GM19193 (cell line): ENCODE measurements around the gene ZNF502.

ENCODE experiments used
- POLR2A ChIP-seq: IDR thresholded peaks from 4 replicates; pipeline ENCODE4 v1.6.1; 2011; ENCODE audit not compliant: insufficient read depth, insufficient read length; ENCODE audit errors: extremely low read depth

ZNF502 gene

DNA sequence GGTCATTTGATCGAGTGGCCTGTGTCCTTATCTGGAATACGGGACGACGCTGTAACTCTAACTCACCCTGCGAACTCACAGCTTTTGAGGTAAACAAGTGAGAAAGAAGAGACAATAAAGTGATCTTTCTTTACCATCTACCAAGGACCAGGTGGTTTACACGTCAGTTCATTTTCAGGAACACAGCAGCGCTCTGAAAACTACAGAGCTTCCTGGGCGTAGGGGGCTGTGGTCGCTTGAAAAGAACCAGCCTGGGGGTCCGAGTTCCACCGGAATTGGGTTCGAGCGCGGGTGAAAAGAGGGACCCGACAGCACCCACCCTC lies 48.6 kb downstream of the ZNF502 start:
- TF ChIP-seq POLR2A = no peak

DNA sequence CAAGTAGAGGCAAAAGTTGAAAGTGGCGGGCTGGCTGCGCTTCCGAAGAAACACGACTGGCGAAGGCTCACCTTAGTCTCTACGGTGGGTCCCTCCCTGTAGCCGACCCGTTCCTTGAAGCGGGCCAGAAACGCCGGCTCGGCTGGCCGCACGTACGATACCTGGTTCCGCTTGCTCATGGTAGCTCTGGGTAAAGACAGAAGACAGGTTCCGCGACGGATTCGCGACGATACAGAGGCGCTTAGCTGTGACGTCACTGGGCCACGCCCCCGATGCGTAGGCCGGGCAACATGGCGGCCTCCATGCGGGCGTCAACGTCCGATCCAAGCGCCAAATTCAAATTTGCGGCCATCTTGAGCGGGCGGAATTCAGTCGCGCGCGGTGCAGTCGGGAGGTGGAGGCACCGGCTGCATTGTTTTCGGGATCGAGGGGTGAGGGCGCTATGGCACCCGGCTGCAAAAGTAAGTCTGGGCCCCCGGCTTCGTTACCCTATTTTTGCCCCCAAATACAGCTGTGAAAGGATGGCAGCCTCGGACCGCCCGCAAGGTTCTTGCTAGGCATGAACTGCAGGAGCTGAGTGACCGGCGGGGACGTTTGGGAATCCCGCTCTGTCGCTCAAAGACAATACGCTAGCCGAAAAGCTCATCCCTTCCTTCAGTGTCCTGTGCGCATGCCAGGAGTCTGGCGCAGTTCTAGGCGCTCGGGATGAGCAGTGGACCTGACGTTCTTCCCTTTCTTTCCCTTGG lies 49.1 kb downstream of the ZNF502 start, which contains the start of the genes KIAA1143 and KIF15:
Gene KIAA1143 (minus strand): TSS at position 196 of the 746 bp plus-strand sequence. CDS start 17 bp downstream, at position 179.
Gene KIF15 (plus strand): TSS at position 371 of the 746 bp plus-strand sequence. CDS start 72 bp downstream, at position 443.
- TF ChIP-seq POLR2A = peak; percentile 80

DNA sequence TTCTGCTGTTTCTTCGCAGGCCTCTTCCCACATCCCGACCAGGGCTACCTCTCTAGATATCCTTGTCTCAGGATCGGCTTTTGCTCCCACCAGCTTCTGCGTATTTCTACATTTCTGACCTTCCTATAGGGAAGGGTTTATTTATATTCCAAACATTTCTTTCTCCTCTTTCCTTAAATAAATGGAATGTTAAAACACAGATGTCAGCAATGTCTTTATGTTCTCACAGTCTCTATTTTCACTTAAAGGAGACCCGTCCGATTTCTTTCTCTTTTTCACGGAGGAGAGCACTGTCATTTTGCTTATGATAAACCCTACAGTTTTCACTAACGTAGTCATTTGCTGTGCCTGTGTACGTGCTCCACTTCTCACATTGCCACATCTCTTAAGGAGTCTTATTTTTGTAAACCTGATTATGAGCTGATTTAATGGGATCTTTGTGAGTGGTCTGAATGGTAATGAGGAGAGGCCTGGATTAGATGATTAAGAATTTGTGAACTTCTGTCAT lies 49.8 kb downstream of the ZNF502 start:
- no peak for TF ChIP-seq POLR2A

DNA sequence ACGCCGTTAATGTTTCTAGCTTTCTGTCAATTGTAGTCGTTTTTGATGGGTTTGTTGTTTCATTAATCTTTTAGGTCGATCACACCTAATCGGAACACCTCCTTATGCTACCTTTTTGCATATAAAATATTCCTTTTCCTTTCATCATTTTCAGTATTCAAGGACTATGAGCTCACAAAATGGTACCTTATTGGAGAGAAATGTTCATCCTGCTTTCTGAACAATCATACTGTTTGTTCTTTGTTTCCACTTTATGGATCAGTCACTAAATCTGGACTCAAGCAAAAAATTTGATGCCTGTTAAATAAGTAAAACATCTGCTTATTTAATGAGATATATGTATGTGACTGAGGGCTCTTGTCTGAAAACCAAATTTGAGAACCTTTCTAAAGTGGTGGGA lies 50.2 kb downstream of the ZNF502 start:
- TF ChIP-seq POLR2A = no peak

DNA sequence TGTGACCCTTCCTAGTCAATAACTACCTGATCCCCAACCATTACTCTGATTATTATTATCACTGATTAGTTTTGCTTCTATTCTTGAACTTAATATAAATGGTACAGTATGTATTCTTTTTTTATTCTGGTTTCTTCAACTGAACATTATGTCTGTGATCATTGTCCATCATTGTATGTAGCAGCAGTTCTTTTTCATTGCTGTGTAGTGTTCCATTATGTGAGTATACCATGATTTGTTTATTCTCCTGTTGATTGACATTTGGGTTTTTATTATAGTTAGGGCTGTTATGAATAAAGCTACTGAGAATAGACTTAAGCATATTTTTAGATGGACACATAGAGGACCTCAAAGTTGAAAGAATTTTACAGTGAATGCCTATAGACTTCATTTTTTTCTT lies 51.8 kb downstream of the ZNF502 start:
- no peak for TF ChIP-seq POLR2A

DNA sequence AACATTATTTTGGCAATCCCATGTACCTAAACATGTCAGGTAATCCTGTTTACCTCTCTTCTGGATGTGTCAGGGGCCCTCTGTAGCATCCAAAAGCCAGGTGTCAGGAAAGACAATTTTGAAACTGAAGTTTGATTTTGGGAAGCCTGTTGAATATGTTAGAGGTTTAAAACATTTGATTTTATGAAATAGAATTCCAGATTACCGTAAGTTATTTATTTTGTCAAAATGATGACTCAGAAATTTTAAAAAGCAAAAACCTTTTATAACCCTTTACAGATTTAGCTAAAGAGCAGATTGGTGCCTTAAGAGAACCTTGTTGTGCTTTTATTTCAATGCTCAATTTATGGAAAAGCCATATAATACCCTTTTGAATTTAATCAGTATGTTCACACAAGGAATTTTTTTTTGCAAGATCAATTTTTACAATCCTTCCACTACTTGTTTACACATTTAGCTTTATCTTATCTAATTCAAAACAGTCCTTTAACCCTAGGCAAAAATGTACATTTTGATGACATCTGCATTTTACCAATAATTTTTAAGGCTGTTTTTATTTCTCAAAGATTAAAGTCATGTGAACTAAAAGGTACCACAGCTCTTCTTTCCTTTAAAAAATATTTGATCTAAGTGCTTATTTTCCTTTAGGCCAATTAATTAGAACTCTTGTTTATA lies 59.1 kb downstream of the ZNF502 start:
- no peak for TF ChIP-seq POLR2A

DNA sequence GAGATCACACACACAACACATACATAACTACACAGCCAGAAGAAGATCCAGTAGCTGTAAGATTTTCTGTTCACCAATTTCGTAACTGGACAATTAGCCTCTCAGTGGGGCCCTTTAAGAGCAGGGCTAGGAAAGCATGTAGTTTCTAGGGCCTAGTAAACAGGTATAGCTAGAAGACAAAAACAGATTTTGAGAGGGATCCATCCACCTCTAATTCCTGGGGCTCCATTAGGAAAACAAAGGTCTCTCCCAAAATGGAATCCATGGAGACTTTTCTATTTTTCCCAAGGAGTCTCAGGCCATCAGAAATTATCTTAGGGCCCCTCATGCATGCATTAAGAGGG lies 59.6 kb downstream of the ZNF502 start:
- no peak for TF ChIP-seq POLR2A
